Measurements from ENCODE around the gene ZNRF4.
"Not testable (repeated sequence)": the region's sequence is repeated elsewhere in the genome, so short reads cannot be mapped to it uniquely, and the experiment has no call there.

ZNRF4 gene

DNA sequence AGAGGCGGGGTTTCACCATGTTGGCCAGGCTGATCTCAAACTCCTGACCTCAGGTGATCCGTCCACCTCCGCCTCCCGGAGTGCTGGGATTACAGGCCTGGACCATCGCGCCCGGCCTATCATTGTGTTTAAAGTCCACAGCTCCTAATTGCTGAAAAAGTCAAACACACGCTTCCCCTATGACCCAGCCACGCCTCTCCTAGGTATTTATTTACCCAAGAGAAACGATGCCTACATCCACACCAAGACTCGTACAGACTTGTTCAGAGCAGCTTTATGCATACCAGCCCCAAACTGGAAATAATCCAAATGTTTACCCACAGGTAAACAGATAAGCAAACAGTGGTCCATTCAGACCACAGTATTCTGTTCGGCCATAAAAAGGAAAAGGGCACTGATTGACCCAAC is 15.1 kb downstream of the ZNRF4 start:
- no peak for DNase-seq

GRCh38 chr19:5472286-5472685 is 17.1 kb downstream of the ZNRF4 start:
- no peak for DNase-seq

DNA sequence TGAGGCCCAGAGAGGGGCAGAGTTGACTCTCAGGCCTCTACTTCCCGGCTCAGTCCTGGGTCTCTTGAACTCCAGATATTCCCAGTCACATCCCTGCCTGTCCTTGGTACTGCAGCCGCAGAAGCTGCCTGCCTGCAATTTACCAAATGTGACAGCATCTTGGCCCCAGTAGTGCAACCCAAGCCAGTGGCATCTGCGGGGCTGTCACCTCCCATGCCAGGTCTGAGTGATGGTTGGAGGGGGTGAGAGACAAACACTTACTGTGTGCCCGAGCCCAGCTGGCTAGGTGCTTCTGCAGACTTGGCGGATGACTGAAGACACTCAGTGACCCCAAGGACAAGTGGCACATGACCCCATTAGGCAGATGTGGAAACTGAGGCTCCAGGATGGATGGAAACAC is 18.4 kb downstream of the ZNRF4 start:
- DNase-seq, result no peak

DNA sequence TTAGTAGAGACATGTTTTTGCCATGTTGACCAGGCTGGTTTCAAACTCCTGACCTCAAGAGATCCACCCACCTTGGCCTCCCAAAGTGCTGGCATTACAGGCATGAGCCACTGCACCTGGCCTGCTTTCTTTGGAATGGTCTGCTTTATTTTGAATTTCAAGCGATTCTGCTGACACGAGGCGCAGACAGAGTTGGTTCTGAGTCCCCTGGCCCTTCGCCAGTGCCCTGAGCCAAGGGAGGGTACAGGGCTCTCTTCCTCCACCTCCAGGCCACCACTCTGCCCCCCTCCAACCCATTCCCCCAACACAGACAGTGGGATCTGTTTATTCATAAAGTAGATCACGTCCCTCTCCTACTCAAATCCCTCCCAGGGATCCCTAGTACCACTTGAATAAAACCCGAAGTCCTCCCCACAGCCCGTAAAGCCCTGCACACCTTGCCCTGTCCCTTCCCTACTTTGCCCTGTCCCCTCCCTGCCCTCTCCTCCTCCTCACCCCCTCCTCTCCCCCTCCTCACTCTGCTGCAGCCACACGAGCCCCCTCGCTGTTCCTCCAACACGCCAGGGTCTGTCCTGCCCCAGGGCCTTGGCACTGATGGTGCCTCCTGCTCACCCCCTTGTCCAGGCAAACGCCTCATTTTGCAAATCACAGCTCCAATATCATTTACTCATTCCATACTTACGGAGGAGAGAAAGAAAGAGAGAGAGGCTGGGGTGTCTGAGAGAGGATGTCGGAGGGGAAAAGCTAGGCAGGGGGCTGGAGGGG is 22.4 kb downstream of the ZNRF4 start:
- DNase-seq, result peak in 1 of 56 donors; percentile 9

DNA sequence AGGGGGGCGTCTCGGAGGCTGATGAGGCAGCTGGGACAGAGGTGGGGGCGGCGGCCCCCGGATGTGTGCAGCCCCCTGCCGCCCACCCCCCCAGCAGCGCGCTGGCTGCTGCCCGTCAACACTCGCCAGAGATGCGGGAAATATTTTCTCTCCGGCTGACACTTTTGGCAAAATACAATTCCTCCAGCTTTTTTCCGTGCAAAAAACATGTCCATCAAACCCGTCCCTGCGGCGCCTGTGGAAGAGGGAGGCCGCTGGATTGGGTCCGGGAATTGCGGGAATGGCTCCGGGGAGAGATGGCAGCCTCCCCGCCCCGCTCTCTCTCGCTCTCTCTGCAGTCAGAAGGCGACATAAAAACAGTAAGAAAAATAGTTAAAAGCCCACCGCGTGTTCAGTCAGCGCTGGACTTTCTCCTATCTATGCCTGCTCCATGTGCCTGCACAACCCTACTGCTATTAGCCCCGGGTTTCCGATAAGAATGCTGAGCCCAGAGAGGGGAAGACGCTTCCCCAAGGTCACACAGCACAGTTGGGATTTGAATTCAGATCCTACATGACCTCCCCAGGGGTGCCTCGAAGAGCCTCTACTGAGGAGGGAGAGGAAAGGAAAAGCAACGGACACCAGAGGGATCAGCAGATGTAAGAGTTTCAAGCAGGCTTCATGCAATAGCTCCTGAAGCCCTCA is 23.2 kb downstream of the ZNRF4 start:
- DNase-seq, result peak in 3 of 56 donors; percentile 11 to 19 (median 12)

DNA sequence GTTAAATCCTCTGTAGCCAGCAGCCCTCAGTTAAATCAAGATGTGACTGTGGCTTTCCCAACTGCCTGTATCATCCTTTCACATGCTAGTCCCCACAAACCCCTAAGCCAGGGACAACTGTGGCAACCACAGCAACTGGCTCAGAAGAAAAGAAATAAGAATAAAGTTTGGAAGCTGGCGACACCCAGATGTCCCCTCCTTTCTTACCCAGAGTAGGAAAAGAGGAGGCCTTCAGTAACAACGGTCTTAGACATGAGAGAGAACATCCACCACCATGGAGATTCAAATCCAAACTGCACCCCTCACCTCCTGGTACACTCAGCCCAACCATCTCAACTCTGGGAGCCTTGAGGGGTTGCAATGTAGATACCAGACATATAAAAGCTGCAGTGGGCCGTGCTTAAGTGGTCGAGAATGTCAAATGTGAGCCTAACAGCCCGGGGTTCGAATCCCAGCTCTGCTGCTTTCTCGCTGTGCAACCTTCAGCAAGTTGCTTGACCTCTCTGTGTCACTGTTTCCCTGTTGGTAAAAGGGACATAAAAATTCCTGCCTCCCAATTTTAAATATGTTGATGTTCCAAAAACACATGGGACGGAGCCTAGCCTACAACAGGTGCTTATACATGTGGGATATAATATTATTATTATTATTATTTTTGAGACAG is 23.8 kb downstream of the ZNRF4 start:
- no peak for DNase-seq

DNA sequence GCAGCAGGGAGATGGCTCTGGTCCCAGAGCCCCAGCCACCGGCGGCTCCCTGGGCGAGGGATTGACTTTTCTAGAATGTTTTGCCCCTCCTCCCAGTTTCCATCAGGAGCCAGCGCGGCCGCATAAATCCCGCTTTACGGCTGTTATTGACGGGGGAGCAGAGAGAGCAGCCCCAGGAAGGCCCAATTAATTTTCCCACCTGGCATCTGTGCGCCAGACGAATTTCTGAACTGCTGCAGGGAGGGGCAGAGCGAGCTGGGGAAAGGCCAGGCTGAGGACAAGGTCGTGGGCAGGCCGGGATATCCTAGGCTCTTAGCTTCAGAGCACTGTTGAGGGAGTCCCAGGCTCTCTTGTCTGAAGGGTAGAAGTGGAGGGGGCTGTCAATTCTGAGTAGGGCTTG is 24.7 kb downstream of the ZNRF4 start:
- no peak for DNase-seq

DNA sequence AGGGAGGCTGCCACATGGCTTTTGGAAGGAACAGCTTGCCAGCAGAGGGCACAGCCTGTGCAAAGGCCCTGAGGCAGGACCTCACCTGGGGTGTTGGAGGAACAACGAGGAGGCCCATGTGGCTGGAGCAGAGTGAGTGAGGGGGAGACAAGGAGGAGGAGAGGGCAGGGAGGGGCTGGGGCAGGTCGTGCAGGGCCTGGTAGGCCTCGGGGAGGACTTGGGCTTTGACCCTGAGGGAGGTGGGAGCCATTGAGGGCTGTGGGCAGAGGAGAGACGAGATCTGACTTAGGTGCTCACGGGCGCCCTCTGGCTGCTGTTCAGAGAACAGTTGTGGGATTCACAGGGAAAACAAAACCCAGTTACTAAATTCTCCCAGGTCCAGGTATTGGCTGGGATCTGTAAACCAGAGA is 25.2 kb downstream of the ZNRF4 start:
- peak in 2 of 56 donors; percentile 12 to 14 for DNase-seq

DNA sequence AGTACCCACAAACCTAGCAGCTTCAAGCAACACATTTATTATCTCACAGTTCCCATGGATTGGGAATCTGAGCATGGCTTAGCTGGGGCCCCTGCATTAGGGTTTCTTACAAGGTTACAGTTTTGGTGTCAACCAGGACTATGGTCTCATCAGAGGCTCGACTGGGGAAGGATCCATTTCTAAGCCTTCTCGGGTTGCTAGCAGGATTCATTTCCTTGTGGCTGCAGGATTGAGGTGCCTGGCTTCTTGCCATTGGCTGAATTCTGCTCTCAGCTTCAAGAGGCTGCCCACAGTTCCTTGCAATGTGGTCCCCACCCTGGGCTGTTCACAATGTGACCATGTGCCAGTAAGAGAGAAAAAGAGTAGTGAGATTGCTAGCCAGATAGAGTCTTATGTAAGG is 26.7 kb downstream of the ZNRF4 start:
- DNase-seq, result no peak

DNA sequence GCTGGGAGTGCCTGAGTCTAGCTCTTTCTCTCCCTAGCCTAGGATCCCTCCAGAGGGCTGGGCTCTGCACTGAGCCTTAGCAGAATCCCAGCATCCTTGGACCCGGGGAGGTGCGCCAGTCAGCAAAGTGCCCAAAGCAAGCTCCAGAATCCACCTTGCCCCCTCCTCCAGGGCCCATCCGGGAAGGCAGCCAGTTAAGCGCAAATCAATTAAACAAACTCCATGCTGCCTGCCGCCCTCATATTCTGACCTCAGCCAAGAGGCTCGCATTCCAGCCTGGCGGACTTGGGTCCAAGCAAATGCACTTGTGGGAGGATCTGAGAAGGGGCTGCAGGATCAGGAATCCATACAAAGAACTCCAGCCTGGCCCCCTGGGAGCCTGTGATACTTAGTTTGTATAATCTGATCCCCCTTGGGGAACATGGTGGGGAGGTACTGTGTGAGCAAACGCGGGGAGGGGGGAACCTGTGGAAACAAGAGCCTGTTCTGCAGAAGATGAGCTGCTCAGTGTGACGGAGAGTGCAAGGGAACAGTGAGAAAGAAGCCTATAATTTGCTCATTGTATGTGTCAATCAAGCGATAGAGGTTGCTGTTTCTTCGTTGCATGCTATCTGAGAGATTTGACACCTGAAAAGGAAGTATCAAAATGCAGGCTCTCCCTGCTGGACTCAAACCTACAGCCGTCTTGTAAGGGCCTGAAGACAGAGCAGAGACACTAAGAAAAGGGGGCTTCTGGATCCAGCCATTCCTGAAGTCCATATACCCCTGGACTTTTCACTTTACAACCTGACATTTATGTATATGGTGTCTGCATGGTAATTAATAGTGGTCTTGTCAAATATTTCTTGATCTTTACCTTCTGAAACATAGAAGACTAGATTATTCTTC is 29.4 kb downstream of the ZNRF4 start:
- peak in 6 of 56 donors; percentile 7 to 30 (median 10) for DNase-seq

DNA sequence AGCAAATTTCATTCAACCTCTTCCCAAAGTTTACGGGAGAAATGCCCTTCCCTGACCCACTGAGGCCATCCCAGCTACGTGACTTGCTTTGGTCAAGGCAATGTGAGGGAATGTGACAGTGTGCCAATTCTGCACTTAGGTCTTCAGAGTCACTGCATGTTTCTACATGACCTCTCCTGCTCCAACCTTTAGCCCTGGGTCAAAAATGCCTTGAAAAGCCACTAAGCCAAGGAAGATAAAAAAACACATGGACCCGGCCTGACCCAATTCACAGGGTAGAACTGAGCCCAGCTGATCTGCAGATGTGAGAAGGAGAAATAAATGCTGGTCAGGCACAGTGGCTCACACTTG is 30.0 kb downstream of the ZNRF4 start:
- DNase-seq, result no peak

DNA sequence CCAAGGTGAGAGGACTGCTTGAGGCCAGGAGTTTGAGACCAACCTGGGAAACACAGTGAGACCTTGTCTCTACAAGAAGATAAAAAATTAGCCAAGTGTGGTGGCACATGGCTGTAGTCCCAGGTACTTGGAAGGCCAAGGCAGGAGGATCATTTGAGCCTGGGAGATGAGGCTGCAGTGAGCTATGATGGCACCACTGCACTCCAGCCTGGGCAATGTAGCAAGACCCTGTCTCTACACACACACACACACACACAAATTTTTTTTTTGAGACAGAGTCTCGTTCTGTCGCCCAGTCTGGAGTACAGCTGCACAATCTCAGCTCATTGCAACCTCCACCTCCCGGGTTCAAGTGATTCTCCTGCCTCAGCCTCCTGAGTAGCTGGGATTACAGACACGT is 30.4 kb downstream of the ZNRF4 start:
- DNase-seq, result not testable (repeated sequence)

DNA sequence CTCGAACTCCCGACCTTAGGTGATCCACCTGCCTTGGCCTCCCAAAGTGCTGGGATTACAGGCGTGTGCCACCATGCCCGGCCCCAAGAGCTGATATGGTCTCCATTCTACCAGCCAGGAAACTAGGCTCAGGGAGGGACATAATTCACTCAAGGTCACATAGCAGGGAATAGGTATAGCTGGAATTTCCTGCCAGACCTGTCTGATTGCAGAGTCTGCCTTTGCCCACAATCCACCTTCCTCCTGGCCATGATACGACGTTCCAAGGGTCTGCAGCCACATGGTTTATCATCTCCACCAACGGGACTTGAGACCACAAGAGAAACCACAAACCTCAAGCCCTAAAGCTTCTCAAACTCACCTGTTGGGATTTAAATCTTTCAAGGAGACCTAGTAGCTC is 32.0 kb downstream of the ZNRF4 start:
- no peak for DNase-seq

GRCh38 chr19:5489551-5489950 is 34.3 kb downstream of the ZNRF4 start:
- no peak for DNase-seq

DNA sequence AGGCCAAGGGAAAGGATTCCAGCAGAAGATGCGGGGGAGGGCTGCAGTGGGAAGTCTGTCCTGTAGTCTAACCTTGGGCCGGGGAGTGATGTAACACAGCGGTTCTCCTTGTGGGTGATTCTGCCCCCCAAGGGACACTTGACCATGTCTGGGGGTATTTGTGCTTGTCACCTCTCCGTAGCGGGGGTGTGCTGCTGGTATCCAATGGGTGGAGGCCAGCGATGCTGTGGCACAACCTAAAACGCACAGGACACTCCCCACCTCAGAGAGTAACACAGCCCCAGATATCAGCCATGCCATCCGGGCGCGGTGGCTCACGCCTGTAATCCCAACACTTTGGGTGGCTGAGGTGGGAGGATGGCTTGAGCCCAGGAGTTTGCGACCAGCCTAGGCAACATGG is 36.3 kb downstream of the ZNRF4 start:
- DNase-seq, result no peak

DNA sequence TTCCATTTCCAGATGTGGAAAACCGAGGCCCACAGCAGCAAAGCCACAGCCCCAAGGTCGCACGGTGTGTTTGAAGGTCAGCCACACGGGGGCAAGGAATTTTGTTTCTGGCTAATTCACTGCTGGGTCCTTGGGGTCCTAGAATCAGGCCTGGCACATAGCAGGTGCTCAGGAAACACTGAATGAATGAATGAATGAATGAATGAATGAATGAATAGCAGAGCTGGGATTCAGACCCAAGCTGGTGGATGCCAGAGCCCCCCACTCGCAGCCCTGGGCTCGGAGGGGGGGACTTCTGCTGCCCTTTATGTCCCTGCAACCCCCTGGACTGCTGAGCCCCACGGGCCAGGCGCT is 37.0 kb downstream of the ZNRF4 start:
- no peak for DNase-seq

DNA sequence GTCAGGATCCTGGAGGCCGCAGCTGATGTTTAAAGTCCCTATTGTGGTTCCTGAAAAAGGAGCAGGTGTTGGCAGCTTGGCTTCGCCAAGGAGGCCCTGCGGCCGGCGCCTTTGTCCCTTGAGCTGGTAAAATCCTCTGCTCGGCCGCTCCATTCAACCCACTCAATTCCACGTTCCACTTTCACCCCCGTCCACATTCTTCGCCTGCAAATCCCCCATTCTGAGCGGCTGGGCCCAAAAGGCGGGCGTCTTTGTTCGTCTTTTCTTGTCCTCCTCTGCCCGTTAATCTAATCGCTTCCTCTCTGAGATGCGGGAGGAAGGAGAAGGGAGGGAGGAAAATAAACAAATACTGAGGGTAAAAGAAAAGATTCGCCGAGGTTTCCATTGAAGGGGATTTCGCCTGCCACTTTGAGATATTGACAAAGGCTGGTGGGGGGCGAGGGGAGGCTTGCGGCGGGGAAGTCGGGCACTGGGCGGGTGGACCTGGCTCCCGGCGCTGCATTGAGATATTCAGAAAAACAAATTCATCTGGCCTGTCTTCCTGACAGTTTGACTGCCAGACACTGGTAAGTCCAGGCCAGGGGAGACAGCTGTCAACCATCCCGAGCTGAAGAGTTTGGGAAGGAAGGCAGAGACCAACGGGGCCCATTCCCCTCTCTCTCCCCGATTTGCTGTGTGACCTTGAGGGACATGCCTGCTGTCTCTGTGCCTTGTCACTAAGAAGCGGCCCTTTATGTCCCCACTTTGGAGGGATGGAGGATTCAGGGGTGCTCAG is 37.6 kb downstream of the ZNRF4 start:
- DNase-seq, result peak in 1 of 56 donors; percentile 6

DNA sequence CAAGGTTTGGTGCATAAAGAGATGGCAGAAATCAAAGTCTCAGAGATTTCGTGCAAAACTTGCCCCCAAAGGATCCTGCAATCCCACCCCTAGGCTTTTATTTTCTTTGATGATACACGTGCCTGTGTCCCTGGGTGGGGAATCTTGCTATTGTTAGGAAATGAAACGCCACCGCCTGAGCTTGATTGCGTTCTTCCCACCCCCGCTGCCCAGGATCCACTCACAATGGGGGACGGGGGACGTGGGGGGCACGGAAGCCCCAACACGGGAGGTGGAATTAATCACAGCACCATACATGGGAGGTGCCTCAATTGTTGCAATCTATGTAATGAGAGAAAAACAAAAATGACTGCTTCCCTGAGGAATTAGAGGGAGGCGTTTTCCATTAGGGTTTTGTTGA is 39.6 kb downstream of the ZNRF4 start:
- DNase-seq, result no peak

- no peak for DNase-seq
These were observed 40.6 kb downstream of the ZNRF4 start for GRCh38 chr19:5495792-5496191.

GRCh38 chr19:5497297-5497696 is 42.1 kb downstream of the ZNRF4 start:
- no peak for DNase-seq

Data from amygdala (tissue), 56 donors.